Right atrium auricular region (tissue), 2 donors: ENCODE measurements around the gene ZDHHC4. TPM values are rescaled to one million over a fixed set of nuclear protein-coding genes. Genes with fewer than 3 reads are reported as not detected.

Experiments used
- DNase-seq: peaks from one replicate; pipeline ENCODE4 v3.0.0-alpha.2; 2019; ENCODE audit warnings: low spot score
- H3K27ac ChIP-seq, 2 donors: fragments of 200-600 bp; sonication (generic); 1 replicate in 1 of 2; 2 replicates in 1 of 2; pipeline ENCODE4 v1.5.1; 2016 to 2019
- H3K27me3 ChIP-seq, 2 donors: fragments of 200-600 bp; sonication (generic); one replicate each; pipeline versions ENCODE4 v1.5.1 to v1.6.0; 2017 to 2019
- H3K36me3 ChIP-seq: fragments of 200-600 bp; sonication (generic); one replicate; pipeline ENCODE4 v1.5.1; 2016
- H3K4me1 ChIP-seq, 2 donors: fragments of 200-600 bp; sonication (generic); one replicate each; pipeline versions ENCODE4 v1.5.1 to v1.6.0; 2017 to 2019
- H3K4me3 ChIP-seq, 2 donors: fragments of 200-600 bp; sonication (generic); 1 replicate in 1 of 2; 2 replicates in 1 of 2; pipeline ENCODE4 v1.5.1; 2017 to 2019; ENCODE audit warnings: mild to moderate bottlenecking in 1 of 2, moderate library complexity in 1 of 2
- H3K9me3 ChIP-seq, 2 donors: fragments of 200-600 bp; sonication (generic); one replicate each; pipeline ENCODE4 v1.5.1; 2019
- total RNA-seq, 2 donors: library from RNA; depleted of rRNA; stranded (reverse); fragments of >200 nt; gene quantifications; one replicate each; pipeline ENCODE4 v1.1.0, GENCODE V29; 2016
- TF ChIP-seq, protein P1 (sequence below), 2 donors: fragments of 200-600 bp; sonication (generic); IDR thresholded peaks; one replicate each; pipeline ENCODE4 v1.5.1; 2019; ENCODE audit warnings: antibody characterized with exemption in 2 of 2

The ZDHHC4 gene
- total RNA-seq, 2 donors from 2014 or later, result 37.5 to 48.4 TPM

DNA sequence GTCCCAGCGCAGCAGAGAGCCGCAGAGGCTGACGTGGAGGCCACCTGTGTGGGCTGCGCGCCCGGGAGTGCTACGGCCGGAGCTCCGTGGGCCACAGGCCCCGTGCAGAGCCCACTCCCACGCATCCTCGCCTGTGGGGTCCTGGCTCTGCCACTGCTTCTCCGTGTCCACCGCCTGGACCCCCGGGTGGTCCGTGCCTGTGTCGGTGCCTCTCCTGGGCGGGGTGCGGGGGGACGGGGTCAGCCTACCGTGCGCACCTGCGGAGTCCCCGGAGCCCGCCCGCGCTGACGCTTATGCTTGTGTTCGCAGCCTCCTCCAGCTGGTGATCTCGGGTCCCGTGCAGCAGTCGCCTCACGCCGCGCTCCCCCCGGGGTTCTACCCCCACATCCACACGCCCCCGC lies 30.4 kb downstream of the ZDHHC4 start:
- Histone ChIP-seq H3K36me3 (peaks cover 37% of the 10 kb centered on the region), H3K9me3 (no peaks in the 10 kb centered on the region)
- DNase-seq, result no peak

DNA sequence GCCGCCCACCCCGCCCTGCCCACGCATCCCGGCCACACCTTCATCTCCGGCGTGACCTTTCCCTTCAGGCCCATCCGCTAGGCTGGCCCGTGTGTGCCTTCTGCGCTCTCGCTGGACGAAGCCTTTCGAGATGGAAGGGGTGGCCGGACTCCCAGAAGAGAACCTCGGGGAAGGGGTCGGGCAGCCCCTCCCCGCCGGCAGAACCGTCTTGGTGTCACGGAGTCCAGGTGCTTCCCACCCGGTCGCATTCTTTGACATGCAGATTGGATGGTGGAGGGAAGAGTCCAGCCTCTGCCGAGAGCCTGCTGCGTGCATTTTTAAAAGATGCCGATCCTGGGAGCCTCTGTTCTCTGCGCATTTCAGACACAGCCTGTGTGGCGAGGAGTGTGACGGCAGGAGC lies 30.8 kb downstream of the ZDHHC4 start:
- TF ChIP-seq, protein P1, sequence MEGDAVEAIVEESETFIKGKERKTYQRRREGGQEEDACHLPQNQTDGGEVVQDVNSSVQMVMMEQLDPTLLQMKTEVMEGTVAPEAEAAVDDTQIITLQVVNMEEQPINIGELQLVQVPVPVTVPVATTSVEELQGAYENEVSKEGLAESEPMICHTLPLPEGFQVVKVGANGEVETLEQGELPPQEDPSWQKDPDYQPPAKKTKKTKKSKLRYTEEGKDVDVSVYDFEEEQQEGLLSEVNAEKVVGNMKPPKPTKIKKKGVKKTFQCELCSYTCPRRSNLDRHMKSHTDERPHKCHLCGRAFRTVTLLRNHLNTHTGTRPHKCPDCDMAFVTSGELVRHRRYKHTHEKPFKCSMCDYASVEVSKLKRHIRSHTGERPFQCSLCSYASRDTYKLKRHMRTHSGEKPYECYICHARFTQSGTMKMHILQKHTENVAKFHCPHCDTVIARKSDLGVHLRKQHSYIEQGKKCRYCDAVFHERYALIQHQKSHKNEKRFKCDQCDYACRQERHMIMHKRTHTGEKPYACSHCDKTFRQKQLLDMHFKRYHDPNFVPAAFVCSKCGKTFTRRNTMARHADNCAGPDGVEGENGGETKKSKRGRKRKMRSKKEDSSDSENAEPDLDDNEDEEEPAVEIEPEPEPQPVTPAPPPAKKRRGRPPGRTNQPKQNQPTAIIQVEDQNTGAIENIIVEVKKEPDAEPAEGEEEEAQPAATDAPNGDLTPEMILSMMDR (IDR thresholded peaks at IDR 0.05), result no peak
- no peak for DNase-seq
- H3K9me3 ChIP-seq, result no peaks in the 10 kb centered on the region
- H3K4me1 ChIP-seq, result no peaks in the 10 kb centered on the region
- H3K36me3 ChIP-seq, result peaks cover 37% of the 10 kb centered on the region
- no peak overlapping the region for H3K27ac ChIP-seq
- H3K4me3 ChIP-seq, result no peak overlapping the region
- H3K27me3 ChIP-seq, result no peaks in the 10 kb centered on the region

More for the DNA sequence above, 30.4 kb downstream of the ZDHHC4 start:
- H3K4me1 ChIP-seq, result no peaks in the 10 kb centered on the region
- H3K4me3 ChIP-seq, result no peak overlapping the region
- no peaks in the 10 kb centered on the region for H3K27me3 ChIP-seq
- H3K27ac ChIP-seq, result no peak overlapping the region
- TF ChIP-seq, protein P1 (IDR thresholded peaks at IDR 0.05), result no peak

DNA sequence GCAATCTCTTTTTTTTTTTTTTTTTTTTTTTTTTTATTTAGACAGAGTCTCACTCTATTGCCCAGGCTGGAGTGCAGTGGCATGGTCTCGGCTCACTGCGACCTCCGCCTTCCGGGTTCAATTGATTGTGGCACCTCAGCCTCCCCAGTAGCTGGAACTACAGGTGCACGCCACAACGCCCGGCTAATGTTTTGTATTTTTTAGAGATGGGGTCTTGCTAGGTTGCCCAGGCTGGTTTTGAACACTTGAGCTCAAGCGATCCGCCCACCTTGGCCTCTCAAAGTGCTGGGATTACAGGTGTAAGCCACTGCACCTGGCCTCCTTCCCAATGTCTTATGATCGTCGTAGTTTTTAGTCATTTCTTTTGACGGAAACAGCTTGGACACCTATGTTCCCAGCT lies 31.5 kb downstream of the ZDHHC4 start:
- no peaks in the 10 kb centered on the region for H3K4me1 ChIP-seq
- no peak overlapping the region for H3K27ac ChIP-seq
- H3K4me3 ChIP-seq, result no peak overlapping the region
- peaks cover 37% of the 10 kb centered on the region for H3K36me3 ChIP-seq
- no peaks in the 10 kb centered on the region for H3K27me3 ChIP-seq
- no peak for DNase-seq
- H3K9me3 ChIP-seq, result no peaks in the 10 kb centered on the region
- TF ChIP-seq, protein P1 (IDR thresholded peaks at IDR 0.05), result no peak

DNA sequence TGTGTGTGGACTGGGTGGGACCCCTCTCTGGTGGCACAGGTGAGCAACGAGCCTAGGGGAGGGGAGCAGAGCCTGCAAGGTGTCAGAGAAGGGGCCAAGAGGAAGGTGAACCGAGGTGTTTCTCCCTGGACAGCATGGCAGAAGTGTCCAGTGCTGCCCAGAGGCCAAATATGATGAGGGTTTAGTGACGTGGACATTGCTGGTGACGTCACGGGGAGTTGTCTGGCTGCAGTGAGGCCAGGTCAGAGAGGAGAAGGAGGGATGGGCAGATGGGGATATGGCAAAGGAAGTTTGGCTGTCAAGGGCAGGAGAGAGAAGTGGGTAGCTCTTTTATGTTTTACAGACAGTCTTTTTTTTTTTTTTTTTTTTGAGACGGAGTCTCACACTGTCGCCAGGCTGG lies 35.6 kb downstream of the ZDHHC4 start:
- Histone ChIP-seq H3K27ac (no peak overlapping the region), H3K36me3 (peaks cover 5% of the 10 kb centered on the region), H3K4me3 (no peak overlapping the region), H3K4me1 (peaks cover 0 to 16% of the 10 kb centered on the region in 2 donors), H3K27me3 (no peaks in the 10 kb centered on the region), H3K9me3 (no peaks in the 10 kb centered on the region)
- TF ChIP-seq, protein P1 (IDR thresholded peaks at IDR 0.05), result no peak
- no peak for DNase-seq

DNA sequence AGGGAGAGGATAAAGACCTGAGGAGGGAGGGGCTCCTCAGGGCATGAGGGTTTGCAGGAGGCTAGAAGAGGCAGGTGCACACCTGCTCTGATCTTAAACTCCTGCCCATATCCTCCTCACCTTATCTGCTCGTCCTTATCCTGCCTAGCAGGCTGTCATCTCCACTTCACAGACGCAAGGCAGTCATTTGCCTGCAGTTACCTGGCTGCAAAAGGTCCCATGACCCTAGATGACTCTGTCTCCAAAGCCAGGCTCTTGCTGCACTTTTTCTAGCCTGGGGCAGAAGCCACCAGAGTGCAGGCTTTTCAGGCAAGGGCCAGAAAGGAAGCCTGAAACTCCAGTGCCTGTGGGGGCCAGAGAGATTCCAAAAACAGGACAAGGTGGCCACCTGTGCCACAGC lies 36.5 kb downstream of the ZDHHC4 start:
- Histone ChIP-seq H3K4me1 (peaks cover 0 to 16% of the 10 kb centered on the region in 2 donors), H3K27ac (no peak overlapping the region)
- TF ChIP-seq, protein P1 (IDR thresholded peaks at IDR 0.05), result no peak

More for the DNA sequence above, 36.5 kb downstream of the ZDHHC4 start:
- H3K36me3 ChIP-seq, result no peaks in the 10 kb centered on the region
- no peaks in the 10 kb centered on the region for H3K9me3 ChIP-seq
- no peaks in the 10 kb centered on the region for H3K27me3 ChIP-seq
- no peak overlapping the region for H3K4me3 ChIP-seq
- no peak for DNase-seq
